ENCODE measurements around the gene SEMA4F. TPM values are rescaled to one million over a fixed set of nuclear protein-coding genes. Genes with fewer than 3 reads are reported as not detected.

SEMA4F gene
- total RNA-seq, 4 donors from 2014 or later, result 4.3 to 7.2 (median 6.1) TPM

GRCh38 chr2:74728842-74729241 is 74.8 kb downstream of the SEMA4F start:
- WGBS, 2 donors, result 73 to 86% methylated on average over 2 of the region's 2 CpGs
- H3K36me3 ChIP-seq, result no peaks in the 10 kb centered on the region
- no peak for DNase-seq
- no peak overlapping the region for H3K4me3 ChIP-seq (replicated peaks in 1 of 3)
- H3K9me3 ChIP-seq, result no peaks in the 10 kb centered on the region
- H3K27ac ChIP-seq, result no peak overlapping the region
- TF ChIP-seq POLR2A (IDR thresholded peaks at IDR 0.05), result no peak
- TF ChIP-seq CTCF (IDR thresholded peaks at IDR 0.05), result no peak
- H3K4me1 ChIP-seq, result no peaks in the 10 kb centered on the region
- intact Hi-C loops (cut with DNase I), result no loop called here
- H3K27me3 ChIP-seq, result no peaks in the 10 kb centered on the region

GRCh38 chr2:74730530-74730929 is 76.5 kb downstream of the SEMA4F start:
- Histone ChIP-seq H3K4me3 (replicated peaks in 1 of 3) (no peak overlapping the region), H3K27me3 (no peaks in the 10 kb centered on the region), H3K27ac (no peak overlapping the region), H3K36me3 (no peaks in the 10 kb centered on the region), H3K4me1 (no peaks in the 10 kb centered on the region), H3K9me3 (no peaks in the 10 kb centered on the region)
- DNase-seq, result no peak
- intact Hi-C loops (cut with DNase I), result no loop called here
- 90 to 93% methylated on average over 2 of the region's 2 CpGs for WGBS, 2 donors
- TF ChIP-seq CTCF (IDR thresholded peaks at IDR 0.05) (no peak), POLR2A (IDR thresholded peaks at IDR 0.05) (no peak)

Other genes with a start within 250 kb of the SEMA4F start
- gene C2orf81, start 232.6 kb upstream of the SEMA4F start, total RNA-seq, result 1 to 10 TPM; 2.3 to 3.4 (median 3.1) TPM
- 10 to 100 TPM in 3 of 4 donors, 1 to 10 TPM in 1; 6.5 to 19.3 (median 13.6) TPM for gene WDR54, start 232.5 kb upstream of the SEMA4F start, total RNA-seq
- gene RTKN, start 212.3 kb upstream of the SEMA4F start, total RNA-seq, result 10 to 100 TPM; 24.5 to 41.9 (median 35.6) TPM
- 10 to 100 TPM; 19.9 to 74.4 (median 46.1) TPM for gene INO80B, start 199.2 kb upstream of the SEMA4F start, total RNA-seq
- gene WBP1, start 195.8 kb upstream of the SEMA4F start, total RNA-seq, result 100 to 1,000 TPM in 2 of 4 donors, 10 to 100 TPM in 2; 60.7 to 119 (median 102) TPM
- 10 to 100 TPM; 40.9 to 57.6 (median 51.3) TPM for gene MOGS, start 188.9 kb upstream of the SEMA4F start, total RNA-seq
- 10 to 100 TPM; 15.0 to 49.4 (median 40.9) TPM for gene MRPL53, start 181.6 kb upstream of the SEMA4F start, total RNA-seq
- gene CCDC142, start 171.2 kb upstream of the SEMA4F start, total RNA-seq, result 10 to 100 TPM; 13.6 to 58.7 (median 31.3) TPM
- 10 to 100 TPM; 18.9 to 38.0 (median 22.4) TPM for gene TTC31, start 171.2 kb upstream of the SEMA4F start, total RNA-seq
- 1 to 10 TPM in 2 of 4 donors, under 1 TPM in 1, not detected in 1; 0.50 to 2.6 (median 1.9) TPM for gene LBX2, start 154.6 kb upstream of the SEMA4F start, total RNA-seq
- gene PCGF1, start 146.6 kb upstream of the SEMA4F start, total RNA-seq, result 10 to 100 TPM; 11.0 to 25.9 (median 17.1) TPM
- gene TLX2, start 139.8 kb upstream of the SEMA4F start, total RNA-seq, result not detected
- not detected for gene DQX1, start 128.0 kb upstream of the SEMA4F start, total RNA-seq
- 100 to 1,000 TPM in 3 of 4 donors, 10 to 100 TPM in 1; 93.7 to 168 (median 112) TPM for gene AUP1, start 124.5 kb upstream of the SEMA4F start, total RNA-seq
- 10 to 100 TPM; 27.3 to 45.9 (median 37.5) TPM for gene HTRA2, start 124.3 kb upstream of the SEMA4F start, total RNA-seq
- 1 to 10 TPM in 3 of 4 donors, under 1 TPM in 1; 0.98 to 5.6 (median 2.2) TPM for gene LOXL3, start 100.3 kb upstream of the SEMA4F start, total RNA-seq
- gene DOK1, start 99.5 kb upstream of the SEMA4F start, total RNA-seq, result 10 to 100 TPM; 14.4 to 19.4 (median 18.4) TPM
- gene M1AP, start 5.9 kb upstream of the SEMA4F start, total RNA-seq, result 1 to 10 TPM in 3 of 4 donors, under 1 TPM in 1; 0.81 to 2.6 (median 1.8) TPM
- gene HK2, start 179.9 kb downstream of the SEMA4F start, total RNA-seq, result 10 to 100 TPM in 3 of 4 donors, 1 to 10 TPM in 1; 6.7 to 47.8 (median 26.9) TPM